Gastrocnemius medialis (tissue), 4 donors: Measurements from ENCODE around the gene EIF4H. TPM values are rescaled to one million over a fixed set of nuclear protein-coding genes. Genes with fewer than 3 reads are reported as not detected.
"Not testable (repeated sequence)": the region's sequence is repeated elsewhere in the genome, so short reads cannot be mapped to it uniquely, and the experiment has no call there.

Source experiments
- ATAC-seq, 2 donors: fragments of 150-250 bp; one replicate each; pipeline ENCODE4 v1.9.1; 2016
- DNase-seq, 2 donors: peaks; one replicate each; pipeline ENCODE4 v3.0.0-alpha.2; 2019
- H3K27ac ChIP-seq, 4 donors: fragments of 200-600 bp; sonication (generic); 1 replicate in 1 of 4; 2 replicates in 3 of 4; pipeline ENCODE4 v1.5.1; 2016 to 2018; ENCODE audit warnings: mild to moderate bottlenecking in 2 of 4, moderate library complexity in 1 of 4
- H3K27me3 ChIP-seq, 3 donors: fragments of 200-600 bp; sonication (generic) in 2 of 3; 1 replicate in 1 of 3; 2 replicates in 2 of 3; pipeline versions ENCODE4 v1.5.1 to v1.6.0; 2016 to 2019; ENCODE audit warnings: mild to moderate bottlenecking in 1 of 3, moderate library complexity in 1 of 3
- H3K36me3 ChIP-seq, 2 donors: fragments of 200-600 bp; sonication (generic) in 1 of 2; one replicate each; pipeline ENCODE4 v1.5.1; 2017 to 2018
- H3K4me1 ChIP-seq, 2 donors: fragments of 200-600 bp; sonication (generic) in 1 of 2; one replicate each; pipeline ENCODE4 v1.5.1; 2016 to 2017; ENCODE audit warnings: mild to moderate bottlenecking in 2 of 2
- H3K4me3 ChIP-seq, 4 donors: fragments of 200-600 bp; sonication (generic) in 3 of 4; 1 replicate in 1 of 4; 2 replicates in 3 of 4; pipeline ENCODE4 v1.5.1; 2016 to 2019; ENCODE audit warnings: mild to moderate bottlenecking in 2 of 4
- H3K9me3 ChIP-seq, 3 donors: fragments of 200-600 bp; sonication (generic) in 2 of 3; 1 replicate in 1 of 3; 2 replicates in 2 of 3; pipeline ENCODE4 v1.5.1; 2016 to 2019
- CTCF ChIP-seq, 5 experiments: fragments of 450-650 bp in 3 of 5; fragments of 200-600 bp in 2 of 5; sonication (generic) in 2 of 5; IDR thresholded peaks in 4 of 5; conservative IDR thresholded peaks in 1 of 5; 1 replicate in 4 of 5; 2 replicates in 1 of 5; pipeline ENCODE4 v1.5.1; 2016 to 2019; ENCODE audit warnings: antibody characterized with exemption in 5 of 5, mild to moderate bottlenecking in 3 of 5, moderate library complexity in 3 of 5
- POLR2A ChIP-seq, 2 donors: fragments of 450-650 bp; IDR thresholded peaks; one replicate each; pipeline ENCODE4 v1.6.1; 2017; ENCODE audit warnings: antibody characterized with exemption in 2 of 2, mild to moderate bottlenecking in 2 of 2, moderate library complexity in 2 of 2
- in situ Hi-C, 4 donors: fragments of 200-750 bp; cut with MboI; loops; one replicate each; pipeline versions ENCODE4 v1.15.0 to v1.8.0; 2017; ENCODE audit warnings: low sequenced_read_pairs in 4 of 4
- intact Hi-C: fragments of 100-400 bp; cut with DNase I; formaldehyde crosslinking; loops from one replicate; pipeline ENCODE4 v1.15.1; 2023; ENCODE audit warnings: low total_unique reads
- total RNA-seq, 4 donors: library from RNA; depleted of rRNA; stranded (reverse); fragments of >200 nt; gene quantifications; one replicate each; pipeline versions ENCODE4 v1.1.0 to v1.2.3, GENCODE V29; 2016

Gene EIF4H
- total RNA-seq, 4 donors from 2014 or later = 247 to 430 (median 309) TPM

- Histone ChIP-seq H3K9me3 (no peaks in the 10 kb centered on the region), H3K27me3 (no peaks in the 10 kb centered on the region), H3K36me3 (peaks cover 0 to 46% of the 10 kb centered on the region in 2 donors), H3K4me3 (no peak overlapping the region), H3K4me1 (no peaks in the 10 kb centered on the region), H3K27ac (peak overlapping the region in 1 of 4 donors; percentile 45)
- ATAC-seq (no peak), DNase-seq (no peak)
- in situ Hi-C loops (loop anchor here in 1 of 4 donors (25.0 kb wide), 1 partner anchor 465 kb away; the partner anchor contains the start of gene GTF2I), intact Hi-C loops (no loop called here)
- TF ChIP-seq CTCF (IDR thresholded peaks at IDR 0.05 in 4 of 5, conservative IDR thresholded peaks at IDR 0.05 in 1 of 5) (no peak), POLR2A (IDR thresholded peaks at IDR 0.05) (no peak)
Observed at GRCh38 chr7:74197449-74198124, 23.4 kb downstream of the EIF4H start.

- H3K27ac ChIP-seq = no peak overlapping the region
- in situ Hi-C loops (loop anchor here in 2 of 4 donors (10.0 to 25.0 kb wide), 2 partner anchors 205 to 463 kb away; partner anchors contain the start of gene GTF2I (in 1 of the 2)), intact Hi-C loops (no loop called here)
- peaks cover 0 to 24% of the 10 kb centered on the region in 2 donors for H3K36me3 ChIP-seq
- H3K4me1 ChIP-seq = no peaks in the 10 kb centered on the region
- no peaks in the 10 kb centered on the region for H3K27me3 ChIP-seq
- no peaks in the 10 kb centered on the region for H3K9me3 ChIP-seq
- no peak for TF ChIP-seq POLR2A (IDR thresholded peaks at IDR 0.05)
- TF ChIP-seq CTCF (IDR thresholded peaks at IDR 0.05 in 4 of 5, conservative IDR thresholded peaks at IDR 0.05 in 1 of 5) = no peak
- H3K4me3 ChIP-seq = no peak overlapping the region
- ATAC-seq = no peak
- no peak for DNase-seq
Observed at GRCh38 chr7:74199551-74200355, 25.6 kb downstream of the EIF4H start.

- DNase-seq (no peak), ATAC-seq (no peak)
- Histone ChIP-seq H3K4me1 (no peaks in the 10 kb centered on the region), H3K9me3 (no peaks in the 10 kb centered on the region), H3K4me3 (no peak overlapping the region), H3K27me3 (no peaks in the 10 kb centered on the region), H3K27ac (no peak overlapping the region), H3K36me3 (peaks cover 0 to under 1% of the 10 kb centered on the region in 2 donors)
- in situ Hi-C loops (loop anchor here in 1 of 4 donors (10.0 kb wide), 1 partner anchor 202 kb away; no protein-coding TSS in a partner anchor), intact Hi-C loops (no loop called here)
- TF ChIP-seq POLR2A (IDR thresholded peaks at IDR 0.05) = no peak
- TF ChIP-seq CTCF (IDR thresholded peaks at IDR 0.05 in 4 of 5, conservative IDR thresholded peaks at IDR 0.05 in 1 of 5) = peak in 2 of 5 experiments; percentile 14 to 16
Observed at GRCh38 chr7:74202841-74203556, 28.8 kb downstream of the EIF4H start.

- Histone ChIP-seq H3K27me3 (no peaks in the 10 kb centered on the region), H3K4me3 (no peak overlapping the region), H3K27ac (no peak overlapping the region), H3K9me3 (no peaks in the 10 kb centered on the region), H3K36me3 (no peaks in the 10 kb centered on the region), H3K4me1 (no peaks in the 10 kb centered on the region)
- intact Hi-C loops (no loop called here), in situ Hi-C loops (loop anchor here in 1 of 4 donors (10.0 kb wide), 1 partner anchor 201 kb away; no protein-coding TSS in a partner anchor)
- DNase-seq (no peak), ATAC-seq (no peak)
- TF ChIP-seq CTCF (IDR thresholded peaks at IDR 0.05 in 4 of 5, conservative IDR thresholded peaks at IDR 0.05 in 1 of 5) = no peak
- no peak for TF ChIP-seq POLR2A (IDR thresholded peaks at IDR 0.05)
Observed at GRCh38 chr7:74203956-74204618, 29.9 kb downstream of the EIF4H start.

DNA sequence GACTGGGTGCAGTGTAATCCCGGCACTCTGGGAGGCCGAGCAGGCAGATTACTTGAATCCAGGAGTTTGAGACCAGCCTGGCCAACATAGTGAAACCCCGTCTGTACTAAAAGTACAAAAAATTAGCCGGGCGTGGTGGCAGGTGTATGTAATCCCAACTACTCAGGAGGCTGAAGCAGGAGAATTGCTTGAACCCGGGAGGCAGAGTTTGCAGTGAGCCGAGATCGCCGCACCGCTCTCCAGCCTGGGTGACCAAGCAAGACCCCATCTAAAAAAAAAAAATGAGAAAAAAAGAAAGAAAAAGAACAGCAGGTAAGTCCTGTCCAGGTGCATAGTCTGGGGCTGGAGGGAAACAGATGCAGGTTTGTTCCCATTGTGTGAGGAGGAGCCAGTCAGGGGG is 31.9 kb downstream of the EIF4H start:
- H3K4me1 ChIP-seq, H3K27me3 ChIP-seq, H3K36me3 ChIP-seq, DNase-seq, ATAC-seq, H3K9me3 ChIP-seq, H3K4me3 ChIP-seq, H3K27ac ChIP-seq: not testable (repeated sequence)
- intact Hi-C loops = loop anchor here (1.0 to 5.0 kb wide), 3 partner anchors 46 to 195 kb away; partner anchors contain the start of gene RFC2
- in situ Hi-C loops = loop anchor here (5.0 to 10.0 kb wide), 2 partner anchors 196 to 199 kb away; no protein-coding TSS in a partner anchor
